Loucy (cell line): ENCODE data around the gene TMEM250.

Source experiments
- H2AFZ ChIP-seq: fragments of 200-600 bp; sonication (generic); 2 replicates; pipeline ENCODE4 v1.6.0; 2016; ENCODE audit warnings: antibody characterized with exemption, mild to moderate bottlenecking, low read length, moderate library complexity
- H3F3A ChIP-seq: fragments of 200-600 bp; 2 replicates; pipeline ENCODE4 v1.6.0; 2016; ENCODE audit warnings: antibody characterized with exemption, low read depth, mild to moderate bottlenecking
- H3K27me3 ChIP-seq: fragments of 200-600 bp; sonication (generic); 2 replicates; pipeline ENCODE4 v1.6.1; 2014; ENCODE audit warnings: low read length, mild to moderate bottlenecking; ENCODE audit not compliant: insufficient read depth, poor library complexity, severe bottlenecking
- H3K36me3 ChIP-seq: fragments of 200-600 bp; sonication (generic); 2 replicates; pipeline ENCODE4 v1.6.1; 2016; ENCODE audit warnings: low read length; ENCODE audit not compliant: insufficient read depth
- H3K4me1 ChIP-seq: fragments of 200-600 bp; sonication (generic); 2 replicates; pipeline ENCODE4 v1.5.1; 2014; ENCODE audit warnings: low read length, mild to moderate bottlenecking; ENCODE audit not compliant: insufficient read depth, poor library complexity, severe bottlenecking
- H3K4me2 ChIP-seq: fragments of 200-600 bp; sonication (generic); 2 replicates; pipeline ENCODE4 v1.6.0; 2014; ENCODE audit warnings: antibody characterized with exemption, low read length, low read depth, mild to moderate bottlenecking; ENCODE audit not compliant: poor library complexity, severe bottlenecking
- H3K4me3 ChIP-seq: fragments of 200-600 bp; sonication (generic); 2 replicates; pipeline ENCODE4 v1.5.1; 2014; ENCODE audit warnings: low read length, mild to moderate bottlenecking, mixed read lengths; ENCODE audit not compliant: poor library complexity, severe bottlenecking
- H3K79me2 ChIP-seq: fragments of 200-600 bp; sonication (generic); 2 replicates; pipeline ENCODE4 v1.6.1; 2014; ENCODE audit warnings: low read length; ENCODE audit not compliant: insufficient read depth
- H3K9ac ChIP-seq: fragments of 200-600 bp; sonication (generic); 2 replicates; pipeline ENCODE4 v1.6.0; 2014; ENCODE audit warnings: mild to moderate bottlenecking, low read depth, low read length, moderate library complexity; ENCODE audit not compliant: poor library complexity, severe bottlenecking
- H3K9me2 ChIP-seq: fragments of 200-600 bp; sonication (generic); replicated peaks from 2 replicates; pipeline ENCODE4 v1.6.1; 2016; ENCODE audit warnings: low read depth, low read length, mixed read lengths
- H3K9me3 ChIP-seq: fragments of 200-600 bp; sonication (generic); 2 replicates; pipeline ENCODE4 v1.6.1; 2014; ENCODE audit warnings: mild to moderate bottlenecking, antibody characterized with exemption, low read length, low read depth; ENCODE audit not compliant: insufficient read depth
- H4K20me1 ChIP-seq: fragments of 200-600 bp; sonication (generic); 2 replicates; pipeline ENCODE4 v1.6.0; 2014; ENCODE audit warnings: antibody characterized with exemption, low read length, mild to moderate bottlenecking; ENCODE audit not compliant: insufficient read depth, poor library complexity, severe bottlenecking
- EZH2phosphoT487 ChIP-seq: fragments of 200-600 bp; IDR thresholded peaks from 2 replicates; pipeline ENCODE4 v1.6.1; 2018; ENCODE audit warnings: antibody characterized with exemption, mild to moderate bottlenecking, moderate library complexity, borderline replicate concordance
- TF ChIP-seq, protein P1 (sequence below): fragments of 200-600 bp; sonication (generic); conservative IDR thresholded peaks from 2 replicates; pipeline ENCODE4 v1.5.1; 2014; ENCODE audit warnings: mild to moderate bottlenecking, antibody characterized with exemption, low read length

The TMEM250 gene, protein sequence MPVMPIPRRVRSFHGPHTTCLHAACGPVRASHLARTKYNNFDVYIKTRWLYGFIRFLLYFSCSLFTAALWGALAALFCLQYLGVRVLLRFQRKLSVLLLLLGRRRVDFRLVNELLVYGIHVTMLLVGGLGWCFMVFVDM

DNA sequence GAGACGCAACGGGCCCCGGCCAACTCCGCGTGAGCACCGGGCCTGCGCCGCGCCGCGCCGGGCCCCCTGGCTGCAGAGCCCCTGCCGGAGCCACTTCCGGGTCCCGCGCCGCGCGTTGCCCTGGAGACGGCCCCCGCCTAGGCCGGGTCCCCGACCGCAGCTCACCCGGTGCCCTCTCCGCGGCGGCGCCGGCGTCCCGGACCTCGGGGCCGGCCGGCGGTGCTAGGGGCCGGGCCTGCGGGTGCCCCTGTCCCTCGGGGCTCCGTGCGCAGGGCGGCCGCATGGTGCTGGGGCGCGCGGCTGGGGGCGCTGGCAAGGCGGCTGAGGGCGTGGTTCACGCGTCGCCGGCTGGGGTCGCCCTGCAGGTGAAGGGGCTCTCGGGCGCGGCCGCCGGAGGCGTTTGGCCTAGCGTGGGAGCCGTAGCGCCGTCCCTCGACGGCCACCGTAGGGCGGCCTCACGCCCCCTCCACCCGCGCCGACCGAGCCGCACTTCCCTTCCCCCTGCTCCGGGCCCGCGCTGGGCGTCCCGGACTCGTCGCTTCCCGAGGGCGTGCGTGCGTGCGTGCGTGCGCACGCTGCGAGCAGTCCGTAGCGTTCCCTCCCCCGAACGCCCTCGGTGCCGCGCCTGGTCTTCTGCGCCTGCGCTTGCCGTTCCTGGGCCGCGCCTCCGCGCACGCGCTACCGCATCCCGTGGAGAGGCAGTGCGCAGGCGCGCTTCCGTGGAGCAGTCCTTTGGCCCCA lies at the start of gene TMEM250:
TSS of gene TMEM250 (minus strand) at position 556 of the 741 bp plus-strand sequence. CDS start 1,975 bp downstream, outside the sequence.
- Histone ChIP-seq H2AFZ (peak within 1 kb of the TSS; percentile 61; the same call in 1 of the 2 replicates), H3K4me2 (peak within 1 kb of the TSS; percentile 97), H3K4me1 (peaks cover 18% of the 10 kb centered on the region), H3K9ac (peak within 1 kb of the TSS; percentile 99), H3K4me3 (peak within 1 kb of the TSS; percentile 77), H3K36me3 (no peaks in the 10 kb centered on the region), H3K27me3 (no peaks in the 10 kb centered on the region), H3K79me2 (peaks cover 47% of the 10 kb centered on the region), H3F3A (no peaks in the 10 kb centered on the region), H3K9me2 (no peaks in the 10 kb centered on the region), H4K20me1 (peaks cover 6% of the 10 kb centered on the region), H3K9me3 (no peaks in the 10 kb centered on the region)
- TF ChIP-seq EZH2phosphoT487 = no peak
- TF ChIP-seq, protein P1, sequence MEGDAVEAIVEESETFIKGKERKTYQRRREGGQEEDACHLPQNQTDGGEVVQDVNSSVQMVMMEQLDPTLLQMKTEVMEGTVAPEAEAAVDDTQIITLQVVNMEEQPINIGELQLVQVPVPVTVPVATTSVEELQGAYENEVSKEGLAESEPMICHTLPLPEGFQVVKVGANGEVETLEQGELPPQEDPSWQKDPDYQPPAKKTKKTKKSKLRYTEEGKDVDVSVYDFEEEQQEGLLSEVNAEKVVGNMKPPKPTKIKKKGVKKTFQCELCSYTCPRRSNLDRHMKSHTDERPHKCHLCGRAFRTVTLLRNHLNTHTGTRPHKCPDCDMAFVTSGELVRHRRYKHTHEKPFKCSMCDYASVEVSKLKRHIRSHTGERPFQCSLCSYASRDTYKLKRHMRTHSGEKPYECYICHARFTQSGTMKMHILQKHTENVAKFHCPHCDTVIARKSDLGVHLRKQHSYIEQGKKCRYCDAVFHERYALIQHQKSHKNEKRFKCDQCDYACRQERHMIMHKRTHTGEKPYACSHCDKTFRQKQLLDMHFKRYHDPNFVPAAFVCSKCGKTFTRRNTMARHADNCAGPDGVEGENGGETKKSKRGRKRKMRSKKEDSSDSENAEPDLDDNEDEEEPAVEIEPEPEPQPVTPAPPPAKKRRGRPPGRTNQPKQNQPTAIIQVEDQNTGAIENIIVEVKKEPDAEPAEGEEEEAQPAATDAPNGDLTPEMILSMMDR = peak; percentile 24; the same call in 1 of the 2 replicates

DNA sequence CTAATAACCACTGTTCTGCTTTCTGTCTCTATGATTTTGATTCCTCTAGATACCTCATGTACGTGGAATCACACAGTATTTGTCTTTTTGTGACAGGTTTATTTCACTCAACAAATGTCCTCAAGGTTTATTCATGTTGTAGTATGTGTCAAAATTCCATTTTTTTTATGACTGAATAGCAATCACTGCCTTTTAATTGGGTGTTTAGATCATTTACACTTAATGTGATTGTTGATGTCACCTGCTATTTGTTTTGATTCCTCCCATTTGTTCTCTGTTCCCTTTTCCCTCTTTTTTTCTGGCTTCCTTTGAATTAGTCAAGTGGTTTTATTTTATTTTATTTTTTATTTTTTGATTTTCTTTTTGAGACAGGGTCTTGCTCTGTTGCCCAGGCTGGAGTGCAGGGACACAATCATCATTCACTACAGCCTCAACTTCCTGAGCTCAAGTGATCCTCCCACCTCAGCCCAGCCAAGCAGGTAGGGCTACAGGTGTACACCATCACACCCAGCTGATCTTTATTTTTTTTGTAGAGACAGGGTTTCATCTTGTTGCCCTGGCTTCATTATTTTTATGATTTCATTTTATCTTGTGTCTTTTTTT lies 44.7 kb upstream of the TMEM250 start:
- Histone ChIP-seq H3K4me2 (no peak overlapping the region), H3K36me3 (no peaks in the 10 kb centered on the region), H4K20me1 (no peaks in the 10 kb centered on the region), H3K79me2 (no peaks in the 10 kb centered on the region), H3K4me1 (no peaks in the 10 kb centered on the region), H3K9me2 (no peaks in the 10 kb centered on the region), H3K9me3 (no peaks in the 10 kb centered on the region), H2AFZ (no peak overlapping the region), H3F3A (no peaks in the 10 kb centered on the region), H3K9ac (no peak overlapping the region), H3K4me3 (no peak overlapping the region), H3K27me3 (no peaks in the 10 kb centered on the region)
- TF ChIP-seq, protein P1 = no peak
- TF ChIP-seq EZH2phosphoT487 = no peak

DNA sequence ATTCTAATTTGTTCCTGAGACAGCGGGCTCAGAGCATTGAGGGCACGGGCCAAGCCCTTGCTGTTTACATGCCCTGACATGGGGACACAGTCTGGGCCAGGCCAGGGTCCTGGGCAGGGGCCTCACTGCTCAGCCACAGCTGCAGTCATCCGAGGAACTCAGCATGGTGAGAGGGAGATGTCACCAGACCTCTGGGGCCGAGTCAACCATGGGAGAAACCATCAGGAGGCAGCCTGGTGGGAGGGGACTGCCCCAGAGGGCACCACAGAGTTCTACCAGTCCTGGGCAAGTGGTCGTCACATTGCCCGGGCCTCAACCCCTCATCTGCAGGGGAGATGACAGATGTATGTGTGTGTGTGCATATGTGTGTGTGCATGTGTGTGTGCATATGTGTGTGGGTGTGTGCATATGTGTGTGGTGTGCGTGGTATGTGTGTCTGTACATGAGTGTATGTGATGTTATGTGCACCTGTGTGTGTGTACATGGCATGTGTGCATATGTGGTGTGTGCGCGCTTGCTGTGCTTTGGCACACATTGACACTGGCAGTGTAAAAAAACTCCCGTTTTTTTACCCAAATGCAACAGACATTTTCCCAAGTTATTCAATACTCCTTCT lies 42.4 kb upstream of the TMEM250 start:
- Histone ChIP-seq H3K9ac (no peak overlapping the region), H3K4me1 (peaks cover 5% of the 10 kb centered on the region), H3F3A (no peaks in the 10 kb centered on the region), H4K20me1 (no peaks in the 10 kb centered on the region), H3K36me3 (no peaks in the 10 kb centered on the region), H3K27me3 (no peaks in the 10 kb centered on the region), H3K9me3 (no peaks in the 10 kb centered on the region), H3K4me3 (no peak overlapping the region), H3K4me2 (no peak overlapping the region), H2AFZ (no peak overlapping the region), H3K79me2 (no peaks in the 10 kb centered on the region), H3K9me2 (no peaks in the 10 kb centered on the region)
- TF ChIP-seq EZH2phosphoT487 = no peak
- TF ChIP-seq, protein P1 = no peak
